Ovary (tissue), 3 donors: ENCODE measurements around the gene STAT6.

Experiments used
- CTCF ChIP-seq, 3 donors: fragments of 450-650 bp in 2 of 3; fragments of 200-600 bp in 1 of 3; IDR thresholded peaks; one replicate each; pipeline versions ENCODE4 v1.5.1 to v1.8.0; 2016 to 2022; ENCODE audit warnings: antibody characterized with exemption in 3 of 3, mild to moderate bottlenecking in 1 of 3
- POLR2A ChIP-seq: fragments of 450-650 bp; IDR thresholded peaks from one replicate; pipeline ENCODE4 v1.6.1; 2017; ENCODE audit warnings: antibody characterized with exemption, mild to moderate bottlenecking, moderate library complexity
- donor health status: DM: no; HTN: no; CAD: no.

- TF ChIP-seq CTCF (IDR thresholded peaks at IDR 0.05): no peak
- TF ChIP-seq POLR2A: no peak
These were observed 38.2 kb upstream of the STAT6 start for GRCh38 chr12:57149245-57149900.
